B cell (primary cell): ENCODE measurements around the gene ZNF45. TPM values are rescaled to one million over a fixed set of nuclear protein-coding genes. Genes with fewer than 3 reads are reported as not detected.

Source experiments
- ATAC-seq: fragments of 200-7000 bp; cut with Tn5 transposase; one replicate; pipeline ENCODE4 v1.10.0; 2021; ENCODE audit warnings: low read depth, mild to moderate bottlenecking, moderate number of reproducible peaks, moderate library complexity
- CTCF ChIA-PET: fragments of 350-600 bp; sonication (Branson Sonifier 250); formaldehyde crosslinking; loops from one replicate; lab custom pipeline; 2021; ENCODE audit warnings: antibody characterized with exemption, inconsistent platforms; lab: Charles Lee
- POLR2A ChIA-PET: fragments of 350-600 bp; sonication (Branson Sonifier 250); formaldehyde crosslinking; loops from one replicate; lab custom pipeline; 2021; ENCODE audit warnings: antibody characterized with exemption; lab: Charles Lee
- DNase-seq: peaks from one replicate; pipeline ENCODE4 v3.0.0; 2013
- H2AFZ ChIP-seq: 2 replicates; pipeline ENCODE4 v1.6.1; 2012; ENCODE audit warnings: mild to moderate bottlenecking, low read depth, low read length; ENCODE audit not compliant: insufficient read depth, poor library complexity, severe bottlenecking
- H3K27ac ChIP-seq, 2 donors: 1 replicate in 1 of 2; 2 replicates in 1 of 2; pipeline ENCODE4 v1.5.1; 2012 to 2013; ENCODE audit warnings: low read length in 2 of 2, mild to moderate bottlenecking in 2 of 2, moderate library complexity in 1 of 2
- H3K27me3 ChIP-seq, 4 experiments: fragments of 200-600 bp in 1 of 4; sonication (generic) in 1 of 4; replicated peaks in 1 of 4; 1 replicate in 2 of 4; 2 replicates in 2 of 4; pipeline versions ENCODE4 v1.6.1 to v1.7.0; 2013 to 2016; ENCODE audit warnings: low read length in 3 of 4, mild to moderate bottlenecking in 2 of 4, mixed read lengths in 1 of 4, moderate library complexity in 1 of 4; ENCODE audit not compliant: insufficient read depth in 4 of 4, control insufficient read depth in 3 of 4; ENCODE audit errors: control extremely low read depth in 1 of 4
- H3K36me3 ChIP-seq, 2 experiments: replicated peaks in 1 of 2; 1 replicate in 1 of 2; 2 replicates in 1 of 2; pipeline versions ENCODE4 v1.6.1 to v1.7.1; 2013; ENCODE audit warnings: low read length in 1 of 2; ENCODE audit not compliant: insufficient read depth in 2 of 2, control insufficient read depth in 1 of 2; ENCODE audit errors: control extremely low read depth in 1 of 2, extremely low read depth in 1 of 2
- H3K4me1 ChIP-seq, 2 donors: fragments of 200-600 bp in 1 of 2; sonication (generic) in 1 of 2; 1 replicate in 1 of 2; 2 replicates in 1 of 2; pipeline versions ENCODE4 v1.5.1 to v1.6.1; 2013 to 2017; ENCODE audit warnings: low read length in 2 of 2; ENCODE audit not compliant: control insufficient read depth in 2 of 2, insufficient read depth in 2 of 2
- H3K4me2 ChIP-seq: replicated peaks from 2 replicates; pipeline ENCODE3; 2012; ENCODE audit warnings: mild to moderate bottlenecking, low read depth, low read length; ENCODE audit not compliant: poor library complexity, severe bottlenecking
- H3K4me3 ChIP-seq, 5 experiments: fragments of 200-600 bp in 1 of 5; sonication (generic) in 1 of 5; 1 replicate in 3 of 5; 2 replicates in 2 of 5; pipeline versions ENCODE4 v1.5.1 to v1.7.0; 2011 to 2016; ENCODE audit warnings: low read length in 4 of 5, mild to moderate bottlenecking in 4 of 5, low read depth in 2 of 5, control low read depth in 1 of 5, moderate library complexity in 1 of 5; ENCODE audit not compliant: insufficient read depth in 1 of 5; ENCODE audit errors: control extremely low read depth in 1 of 5, extremely low read depth in 1 of 5
- H3K79me2 ChIP-seq: fragments of 200-600 bp; sonication (generic); one replicate; pipeline ENCODE4 v1.6.0; 2016; ENCODE audit warnings: low read length; ENCODE audit not compliant: control insufficient read depth, insufficient read depth
- H3K9ac ChIP-seq: fragments of 200-600 bp; sonication (generic); 2 replicates; pipeline ENCODE4 v1.6.1; 2017; ENCODE audit warnings: mild to moderate bottlenecking, low read length, moderate library complexity
- H3K9me3 ChIP-seq, 3 donors: one replicate each; pipeline versions ENCODE4 v1.6.1 to v1.7.1; 2013; ENCODE audit warnings: low read length in 2 of 3; ENCODE audit not compliant: control insufficient read depth in 2 of 3, insufficient read depth in 1 of 3; ENCODE audit errors: control extremely low read depth in 1 of 3
- H4K20me1 ChIP-seq: 2 replicates; pipeline ENCODE4 v1.6.0; 2012; ENCODE audit warnings: mild to moderate bottlenecking, low read length; ENCODE audit not compliant: insufficient read depth, control insufficient read depth, poor library complexity, severe bottlenecking
- H3K27ac Mint-ChIP-seq: one replicate; pipeline ENCODE4 v1.8.0; 2021; ENCODE audit warnings: mixed read lengths
- H3K27me3 Mint-ChIP-seq: one replicate; pipeline ENCODE4 v1.8.0; 2021; ENCODE audit warnings: mixed read lengths
- H3K4me1 Mint-ChIP-seq: one replicate; pipeline ENCODE4 v1.8.0; 2021; ENCODE audit warnings: mixed read lengths
- H3K4me3 Mint-ChIP-seq: one replicate; pipeline ENCODE4 v1.8.0; 2021; ENCODE audit warnings: mixed read lengths
- H3K9me3 Mint-ChIP-seq: one replicate; pipeline ENCODE4 v1.8.0; 2022; ENCODE audit warnings: mixed read lengths; ENCODE audit not compliant: insufficient read depth
- EZH2 ChIP-seq: IDR thresholded peaks from 2 replicates; pipeline ENCODE4 v1.6.1; 2012; ENCODE audit warnings: borderline replicate concordance, low read depth, mild to moderate bottlenecking, moderate library complexity, low read length; ENCODE audit not compliant: insufficient read depth, poor library complexity, severe bottlenecking
- WGBS: methylation state at CpG from one replicate; pipeline ENCODE4 v1.1.5; 2013; ENCODE audit warnings: missing lambda C conversion rate; ENCODE audit not compliant: insufficient coverage; 5-methylcytosine and 5-hydroxymethylcytosine counted together
- intact Hi-C: fragments of 100-400 bp; cut with micrococcal nuclease; formaldehyde crosslinking; loops from one replicate; pipeline ENCODE4 v1.10.0; 2022
- polyA plus RNA-seq: library from polyadenylated mRNA; depleted of rRNA; stranded (reverse); fragments of >200 nt; gene quantifications from 2 replicates; pipeline ENCODE4 v1.2.3, GENCODE V29; 2012
- total RNA-seq, 2 donors: library from RNA; stranded (reverse); fragments of 120-200 nt in 1 of 2; gene quantifications; 1 replicate in 1 of 2; 2 replicates in 1 of 2; pipeline versions ENCODE4 v1.2.3 to v1.2.4, GENCODE V29; 2013 to 2022
- TF ChIP-seq, protein P1 (sequence below): fragments of 200-600 bp; IDR thresholded peaks from one replicate; pipeline ENCODE4 v1.8.0; 2022; ENCODE audit warnings: antibody characterized with exemption, mild to moderate bottlenecking

The ZNF45 gene
- total and polyA plus RNA-seq, 2 donors (not counting 1 experiment from before 2014, with no cell fraction given): 10.6 to 30.1 TPM

DNA sequence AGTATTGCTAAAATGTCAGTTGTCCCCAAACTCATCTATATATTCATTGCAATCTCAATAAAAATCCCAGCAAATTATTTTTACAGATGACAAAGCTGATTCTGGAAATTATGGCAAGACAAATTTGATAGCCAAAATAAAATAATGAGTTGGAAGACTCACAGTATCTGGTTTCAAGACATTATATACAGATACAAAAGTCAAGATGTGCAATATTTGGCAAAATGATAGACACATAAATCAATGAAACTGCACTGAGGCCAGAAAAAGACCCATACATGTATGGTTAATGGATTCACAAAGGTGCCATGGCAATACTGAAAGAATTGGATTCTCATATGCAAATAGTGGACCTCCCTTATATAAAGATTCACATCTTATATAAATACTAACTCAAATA, 24.2 kb downstream of the ZNF45 start:
- Histone ChIP-seq H3K36me3 (peaks cover 15 to 24% of the 10 kb centered on the region in 2 experiments), H3K27ac (no peak overlapping the region), H3K79me2 (no peaks in the 10 kb centered on the region), H3K4me1 (no peaks in the 10 kb centered on the region), H3K4me3 (no peak overlapping the region), H3K9me3 (peaks cover 15 to 83% (median 32%) of the 10 kb centered on the region in 3 donors), H3K9ac (no peak overlapping the region), H3K4me2 (no peak overlapping the region), H4K20me1 (no peaks in the 10 kb centered on the region), H3K27me3 (no peaks in the 10 kb centered on the region), H2AFZ (no peak overlapping the region)
- Mint-ChIP-seq H3K4me3 (no peak overlapping the region), H3K27me3 (no peaks in the 10 kb centered on the region), H3K27ac (no peak overlapping the region), H3K4me1 (no peaks in the 10 kb centered on the region), H3K9me3 (peaks cover 51% of the 10 kb centered on the region)
- POLR2A ChIA-PET: no interaction called here
- DNase-seq (no peak), ATAC-seq (no peak)
- TF ChIP-seq, protein P1, sequence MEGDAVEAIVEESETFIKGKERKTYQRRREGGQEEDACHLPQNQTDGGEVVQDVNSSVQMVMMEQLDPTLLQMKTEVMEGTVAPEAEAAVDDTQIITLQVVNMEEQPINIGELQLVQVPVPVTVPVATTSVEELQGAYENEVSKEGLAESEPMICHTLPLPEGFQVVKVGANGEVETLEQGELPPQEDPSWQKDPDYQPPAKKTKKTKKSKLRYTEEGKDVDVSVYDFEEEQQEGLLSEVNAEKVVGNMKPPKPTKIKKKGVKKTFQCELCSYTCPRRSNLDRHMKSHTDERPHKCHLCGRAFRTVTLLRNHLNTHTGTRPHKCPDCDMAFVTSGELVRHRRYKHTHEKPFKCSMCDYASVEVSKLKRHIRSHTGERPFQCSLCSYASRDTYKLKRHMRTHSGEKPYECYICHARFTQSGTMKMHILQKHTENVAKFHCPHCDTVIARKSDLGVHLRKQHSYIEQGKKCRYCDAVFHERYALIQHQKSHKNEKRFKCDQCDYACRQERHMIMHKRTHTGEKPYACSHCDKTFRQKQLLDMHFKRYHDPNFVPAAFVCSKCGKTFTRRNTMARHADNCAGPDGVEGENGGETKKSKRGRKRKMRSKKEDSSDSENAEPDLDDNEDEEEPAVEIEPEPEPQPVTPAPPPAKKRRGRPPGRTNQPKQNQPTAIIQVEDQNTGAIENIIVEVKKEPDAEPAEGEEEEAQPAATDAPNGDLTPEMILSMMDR: no peak
- TF ChIP-seq EZH2: no peak
- CTCF ChIA-PET: no interaction called here
- intact Hi-C loops: no loop called here

GRCh38 chr19:43908659-43909058, 26.4 kb downstream of the ZNF45 start:
- H3K27me3 Mint-ChIP-seq: no peaks in the 10 kb centered on the region
- CTCF ChIA-PET: no interaction called here
- H3K27ac Mint-ChIP-seq: no peak overlapping the region
- no peaks in the 10 kb centered on the region for H3K79me2 ChIP-seq
- peaks cover 1 to 5% of the 10 kb centered on the region in 2 experiments for H3K36me3 ChIP-seq
- no peaks in the 10 kb centered on the region for H3K4me1 Mint-ChIP-seq
- POLR2A ChIA-PET: no interaction called here
- no peak for DNase-seq
- no peaks in the 10 kb centered on the region for H3K4me1 ChIP-seq
- H3K4me2 ChIP-seq: no peak overlapping the region
- no peaks in the 10 kb centered on the region for H3K27me3 ChIP-seq
- H4K20me1 ChIP-seq: no peaks in the 10 kb centered on the region
- H2AFZ ChIP-seq: no peak overlapping the region
- WGBS: 88% methylated on average over 1 of the region's 1 CpG
- H3K9ac ChIP-seq: no peak overlapping the region
- ATAC-seq: no peak
- peaks cover 35% of the 10 kb centered on the region for H3K9me3 Mint-ChIP-seq
- TF ChIP-seq, protein P1: no peak
- no peak for TF ChIP-seq EZH2
- H3K27ac ChIP-seq: no peak overlapping the region
- intact Hi-C loops: no loop called here
- no peak overlapping the region for H3K4me3 ChIP-seq
- H3K9me3 ChIP-seq: peaks cover 9 to 64% (median 24%) of the 10 kb centered on the region in 3 donors
- H3K4me3 Mint-ChIP-seq: no peak overlapping the region
